Neural progenitor cell (in vitro differentiated cells): ENCODE measurements around the gene ALDH1L1.
"Not testable (repeated sequence)": the region's sequence is repeated elsewhere in the genome, so short reads cannot be mapped to it uniquely, and the experiment has no call there.

Source experiments
- EZH2 ChIP-seq: fragments of 200-600 bp; sonication (generic); IDR thresholded peaks from 2 replicates; pipeline ENCODE4 v1.6.1; 2017; ENCODE audit warnings: antibody characterized with exemption, mild to moderate bottlenecking, moderate library complexity
- EZH2phosphoT487 ChIP-seq: fragments of 200-600 bp; sonication (generic); IDR thresholded peaks from 2 replicates; pipeline ENCODE4 v1.6.1; 2017; ENCODE audit warnings: antibody characterized with exemption
- TF ChIP-seq, protein P1 (sequence below): fragments of 200-600 bp; sonication (generic); IDR thresholded peaks from 2 replicates; pipeline ENCODE4 v1.5.1; 2017; ENCODE audit warnings: antibody characterized with exemption, mild to moderate bottlenecking

GRCh38 chr3:126096274-126096673 lies 84.1 kb downstream of the ALDH1L1 start:
- TF ChIP-seq EZH2, EZH2phosphoT487: not testable (repeated sequence)
- TF ChIP-seq, protein P1, sequence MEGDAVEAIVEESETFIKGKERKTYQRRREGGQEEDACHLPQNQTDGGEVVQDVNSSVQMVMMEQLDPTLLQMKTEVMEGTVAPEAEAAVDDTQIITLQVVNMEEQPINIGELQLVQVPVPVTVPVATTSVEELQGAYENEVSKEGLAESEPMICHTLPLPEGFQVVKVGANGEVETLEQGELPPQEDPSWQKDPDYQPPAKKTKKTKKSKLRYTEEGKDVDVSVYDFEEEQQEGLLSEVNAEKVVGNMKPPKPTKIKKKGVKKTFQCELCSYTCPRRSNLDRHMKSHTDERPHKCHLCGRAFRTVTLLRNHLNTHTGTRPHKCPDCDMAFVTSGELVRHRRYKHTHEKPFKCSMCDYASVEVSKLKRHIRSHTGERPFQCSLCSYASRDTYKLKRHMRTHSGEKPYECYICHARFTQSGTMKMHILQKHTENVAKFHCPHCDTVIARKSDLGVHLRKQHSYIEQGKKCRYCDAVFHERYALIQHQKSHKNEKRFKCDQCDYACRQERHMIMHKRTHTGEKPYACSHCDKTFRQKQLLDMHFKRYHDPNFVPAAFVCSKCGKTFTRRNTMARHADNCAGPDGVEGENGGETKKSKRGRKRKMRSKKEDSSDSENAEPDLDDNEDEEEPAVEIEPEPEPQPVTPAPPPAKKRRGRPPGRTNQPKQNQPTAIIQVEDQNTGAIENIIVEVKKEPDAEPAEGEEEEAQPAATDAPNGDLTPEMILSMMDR: not testable (repeated sequence)
